Amniotic stem cell (primary cell): ENCODE measurements around the gene CACNA1S.

ENCODE experiments used
- DNase-seq: peaks from one replicate; lab custom pipeline; 2025; lab: John Stamatoyannopoulos, UW

The CACNA1S gene

DNA sequence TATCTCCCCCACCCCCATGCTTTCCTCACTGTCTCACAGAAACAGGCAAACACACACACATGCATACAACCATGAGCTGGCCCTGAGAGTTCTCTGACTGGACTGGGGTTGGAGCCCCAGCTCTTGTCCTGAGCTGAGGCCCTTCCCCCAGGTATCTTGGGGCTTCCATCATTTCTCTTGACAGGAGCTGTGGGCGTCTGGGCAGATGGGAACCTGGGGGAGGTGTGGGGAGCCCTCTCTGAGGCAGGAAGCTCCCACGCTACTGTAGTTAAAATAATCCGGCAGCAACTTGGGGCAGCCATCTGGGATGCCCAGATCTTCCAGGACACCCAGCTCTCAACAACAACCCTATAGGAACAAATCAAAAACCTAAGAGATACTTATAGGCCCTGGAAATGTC lies 86.0 kb downstream of the CACNA1S start:
- DNase-seq, result no peak

- no peak for DNase-seq
Observed at GRCh38 chr1:201025571-201026002, 86.6 kb downstream of the CACNA1S start.

GRCh38 chr1:201024625-201024998 lies 87.6 kb downstream of the CACNA1S start:
- DNase-seq, result no peak

DNA sequence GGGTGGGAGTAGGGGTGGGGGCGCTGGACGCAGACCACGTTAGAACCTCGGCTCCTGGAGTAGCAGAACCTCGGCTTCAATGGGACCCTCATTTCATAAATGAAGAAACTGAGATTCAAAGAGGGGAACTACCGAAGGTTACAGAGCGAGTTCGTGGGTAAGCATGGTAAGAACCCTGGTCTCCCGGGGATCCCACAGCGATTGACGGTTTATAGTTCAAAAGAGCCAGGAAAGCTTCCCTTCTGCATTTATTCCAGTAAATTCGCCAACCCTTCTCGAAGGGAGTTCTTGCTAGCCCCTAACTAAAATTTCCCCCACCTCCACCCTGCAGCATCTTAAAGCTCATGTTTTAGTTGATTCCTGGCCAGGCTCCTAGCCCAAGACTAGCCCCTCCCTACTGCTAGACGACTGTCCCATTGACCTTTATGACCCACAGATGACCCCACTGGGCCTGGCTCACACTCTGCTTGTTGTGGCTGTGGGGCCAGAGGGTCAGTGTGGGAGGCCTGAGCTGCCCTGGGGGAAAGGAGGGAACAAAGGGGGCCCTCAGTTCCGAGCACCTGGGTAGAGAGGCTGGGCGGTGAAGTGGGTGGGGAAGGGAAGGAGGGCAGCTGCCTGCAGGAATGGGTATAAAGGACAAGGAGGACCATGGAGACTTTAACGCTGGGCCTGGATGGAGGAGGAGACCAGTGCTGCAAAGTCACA lies 88.2 kb downstream of the CACNA1S start:
- no peak for DNase-seq

GRCh38 chr1:201023517-201023902 lies 88.7 kb downstream of the CACNA1S start, which contains the start of gene KIF21B:
Gene KIF21B, minus strand, starts transcription at chr1:201023714. Its CDS starts 331 bp downstream, at chr1:201023383.
- no peak for DNase-seq

DNA sequence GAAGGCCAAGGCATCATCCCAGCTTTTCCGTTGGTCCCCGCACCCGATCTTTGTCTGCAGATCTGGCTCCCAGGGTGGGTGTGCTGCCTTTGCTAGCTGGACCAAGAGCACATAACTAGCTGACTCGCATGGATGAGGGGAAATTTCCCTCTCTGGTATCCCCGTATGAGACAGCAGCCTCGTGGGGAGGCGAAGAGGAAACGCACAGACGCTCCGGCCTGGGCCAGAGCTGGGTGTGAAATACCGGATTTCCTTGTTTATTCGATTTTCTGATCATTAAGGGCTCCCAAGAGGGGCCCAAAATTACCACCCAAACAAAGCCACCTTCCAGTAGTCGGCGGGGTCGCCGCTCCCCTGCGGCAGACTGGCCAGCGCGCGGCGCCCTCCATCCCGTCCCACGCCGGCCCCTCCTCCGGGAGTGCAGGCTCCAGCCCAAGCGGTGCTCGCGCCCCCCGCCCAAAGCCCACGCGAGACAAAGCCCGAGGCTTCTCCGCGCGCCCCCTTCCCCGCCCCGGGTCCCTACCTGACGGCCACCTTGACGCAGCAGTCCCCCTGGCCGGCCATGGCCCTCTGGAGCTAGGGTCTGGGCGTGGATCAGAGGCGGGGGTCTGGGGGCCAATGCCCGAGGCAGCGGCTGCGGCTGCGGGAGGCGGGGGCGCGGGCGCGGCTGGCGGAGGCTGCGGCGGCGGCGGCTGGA lies 89.3 kb downstream of the CACNA1S start:
- DNase-seq, result no peak

DNA sequence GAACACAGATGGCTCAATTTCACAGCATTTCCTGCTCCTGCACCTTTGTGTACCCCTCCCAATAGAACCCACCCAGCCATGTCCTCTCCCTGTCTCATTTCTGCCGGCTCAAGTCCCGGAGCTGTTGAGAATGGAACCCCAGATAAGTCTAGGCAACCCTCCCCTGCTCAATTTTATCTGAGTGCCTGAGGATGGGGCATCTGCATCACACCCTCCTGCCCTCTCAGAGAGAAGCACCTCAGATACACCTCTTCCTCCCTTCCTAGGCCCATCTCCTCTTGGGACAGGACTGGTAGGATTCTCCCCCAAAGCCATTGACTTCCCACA lies 89.8 kb downstream of the CACNA1S start:
- DNase-seq, result no peak

GRCh38 chr1:201021630-201022492 lies 90.4 kb downstream of the CACNA1S start:
- no peak for DNase-seq

GRCh38 chr1:201020721-201021629 lies 91.3 kb downstream of the CACNA1S start:
- DNase-seq, result no peak

DNA sequence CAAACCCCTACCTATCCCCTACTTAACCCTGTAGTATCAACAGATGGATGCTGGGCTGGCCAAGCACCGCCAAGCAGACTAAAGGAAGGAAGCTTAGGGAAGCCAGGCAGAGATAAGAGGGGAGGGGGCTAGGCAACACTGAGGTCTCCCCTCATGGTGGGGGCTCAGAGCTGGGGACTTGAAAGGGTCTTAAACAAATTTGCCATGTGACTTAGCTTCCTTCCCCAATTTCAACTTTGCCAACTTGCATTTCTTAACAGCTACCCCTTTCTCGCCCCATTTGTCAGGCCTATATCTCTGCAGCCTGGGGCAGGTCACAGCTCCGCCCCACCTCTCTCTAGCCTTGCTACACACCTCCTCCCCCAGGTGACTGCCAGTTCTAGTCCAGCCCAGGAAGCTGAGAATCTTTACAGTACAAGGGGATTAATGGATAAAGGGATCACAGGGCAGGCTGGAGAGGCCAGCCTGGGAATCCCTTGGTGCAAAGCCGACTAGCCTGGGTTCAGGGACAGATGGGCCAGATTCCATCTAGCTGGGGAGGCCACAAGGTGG lies 92.1 kb downstream of the CACNA1S start:
- DNase-seq, result no peak

- DNase-seq, result no peak
Observed at GRCh38 chr1:201019321-201019977, 92.8 kb downstream of the CACNA1S start.

DNA sequence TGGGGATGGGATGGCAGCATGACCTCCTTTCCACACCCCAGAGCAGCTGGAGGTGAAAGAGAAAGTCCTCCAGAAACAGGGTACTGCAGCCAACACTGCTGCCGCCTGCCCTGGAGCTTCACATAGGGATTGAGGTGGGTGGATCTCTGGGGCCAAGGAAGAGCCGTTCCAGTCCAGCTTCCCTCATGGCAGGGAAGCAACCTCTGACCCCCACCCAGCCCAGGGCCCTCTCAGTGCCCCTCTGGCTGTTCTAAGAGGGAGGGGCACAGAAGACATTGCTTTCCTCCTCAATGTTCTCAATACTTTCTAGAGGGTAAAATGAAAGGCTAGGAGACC lies 94.4 kb downstream of the CACNA1S start:
- no peak for DNase-seq

DNA sequence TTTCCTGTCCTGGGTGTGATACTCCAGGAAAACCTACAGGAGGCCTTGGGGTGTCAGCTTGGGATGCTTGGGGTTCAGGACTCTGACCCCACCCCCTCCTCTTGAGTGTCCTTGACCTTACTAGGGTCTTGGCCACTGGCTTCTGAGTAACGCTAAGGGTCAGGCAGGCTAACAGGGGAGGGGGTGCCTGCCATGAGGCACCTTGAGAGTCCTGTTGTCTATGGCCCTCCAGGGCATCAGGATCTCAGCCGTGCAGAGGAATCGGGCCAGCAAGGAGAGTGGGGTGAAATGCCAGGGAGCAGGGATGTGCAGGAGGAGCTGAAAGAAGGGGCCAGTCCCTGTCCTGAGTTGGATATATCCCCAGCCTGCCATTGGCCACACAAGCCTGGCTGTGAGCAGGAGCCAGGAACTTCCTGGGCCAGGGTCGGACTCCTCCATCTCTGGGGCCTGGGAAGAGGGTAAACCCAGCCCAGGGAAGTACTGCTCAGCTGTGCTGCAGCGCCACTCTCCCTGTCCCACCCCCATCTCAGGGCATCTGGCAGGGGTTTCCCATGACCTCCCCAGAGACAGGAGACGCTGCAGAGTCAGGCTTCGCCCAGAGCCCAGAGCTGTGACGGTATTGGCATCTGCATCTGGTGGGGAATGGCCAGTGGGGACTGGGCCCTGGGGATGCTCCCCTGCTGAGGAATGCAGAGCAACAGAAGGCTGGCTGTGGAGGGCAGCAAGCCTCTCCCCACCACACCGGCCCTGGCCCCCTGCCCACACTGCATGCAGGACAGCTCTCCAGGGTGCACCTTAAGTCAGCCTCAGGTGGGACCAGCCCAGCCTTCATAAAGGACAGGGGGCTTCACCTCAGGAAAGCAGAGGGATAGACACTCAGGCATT lies 95.0 kb downstream of the CACNA1S start:
- no peak for DNase-seq

DNA sequence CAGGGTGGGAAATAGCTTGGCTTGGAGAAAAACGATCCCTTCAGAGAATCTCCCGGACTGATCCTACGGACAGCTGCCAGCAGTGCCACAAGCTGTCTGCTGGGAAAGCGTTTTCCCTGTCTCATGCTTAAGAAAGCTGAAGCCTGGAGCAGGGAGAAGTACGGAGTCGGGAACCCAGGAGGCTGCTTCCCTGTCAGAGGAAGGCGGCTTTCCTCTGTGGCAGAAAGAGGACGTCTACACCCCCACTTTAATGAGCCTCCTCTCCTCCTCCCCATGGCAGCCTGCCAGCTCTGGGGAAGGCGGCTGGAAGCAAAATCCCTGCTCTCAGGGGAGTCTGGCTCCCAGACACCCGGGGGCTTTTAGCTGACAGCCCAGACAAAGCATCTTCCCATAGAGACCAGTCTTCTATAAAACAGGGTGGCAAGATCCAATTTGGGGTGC lies 96.0 kb downstream of the CACNA1S start:
- DNase-seq, result no peak

GRCh38 chr1:201015551-201016091 lies 96.6 kb downstream of the CACNA1S start:
- DNase-seq, result no peak

DNA sequence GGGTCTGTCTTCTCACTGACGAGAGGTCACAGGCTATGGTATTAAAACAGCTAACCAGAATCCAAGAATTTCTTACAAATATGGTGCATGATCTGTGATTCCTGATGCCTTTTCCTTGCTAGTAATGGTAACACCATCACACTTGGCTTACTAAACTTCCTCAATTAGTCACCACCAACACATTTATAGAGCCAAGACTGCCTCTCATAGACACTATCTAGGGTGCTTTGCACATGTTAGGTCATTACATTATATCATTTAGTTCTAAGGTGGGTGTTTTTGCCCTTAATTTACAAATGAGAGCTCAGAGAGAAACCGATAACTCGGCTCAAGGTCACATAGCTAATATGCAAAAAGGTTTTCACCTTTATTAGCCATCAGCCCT lies 97.4 kb downstream of the CACNA1S start:
- no peak for DNase-seq

- DNase-seq, result no peak
Observed at GRCh38 chr1:201013991-201014815, 98.0 kb downstream of the CACNA1S start.

GRCh38 chr1:201013031-201013485 lies 99.2 kb downstream of the CACNA1S start:
- DNase-seq, result no peak

GRCh38 chr1:201011616-201012015 lies 100.6 kb downstream of the CACNA1S start:
- DNase-seq, result no peak
